Gastrocnemius medialis (tissue), 4 donors: Measurements from ENCODE around the gene SETD3.

Experiments
- CTCF ChIP-seq, 5 experiments: fragments of 450-650 bp in 3 of 5; fragments of 200-600 bp in 2 of 5; sonication (generic) in 2 of 5; IDR thresholded peaks in 4 of 5; conservative IDR thresholded peaks in 1 of 5; 1 replicate in 4 of 5; 2 replicates in 1 of 5; pipeline ENCODE4 v1.5.1; 2016 to 2019; ENCODE audit warnings: antibody characterized with exemption in 5 of 5, mild to moderate bottlenecking in 3 of 5, moderate library complexity in 3 of 5
- POLR2A ChIP-seq, 2 donors: fragments of 450-650 bp; IDR thresholded peaks; one replicate each; pipeline ENCODE4 v1.6.1; 2017; ENCODE audit warnings: antibody characterized with exemption in 2 of 2, mild to moderate bottlenecking in 2 of 2, moderate library complexity in 2 of 2

GRCh38 chr14:99418242-99418641, 62.4 kb downstream of the SETD3 start:
- TF ChIP-seq CTCF (IDR thresholded peaks at IDR 0.05 in 4 of 5, conservative IDR thresholded peaks at IDR 0.05 in 1 of 5) (no peak), POLR2A (IDR thresholded peaks at IDR 0.05) (no peak)
